ENCODE results near the gene TECR. TPM values are rescaled to one million over a fixed set of nuclear protein-coding genes. Genes with fewer than 3 reads are reported as not detected.

TECR gene
- total RNA-seq, 4 donors from 2014 or later = 4.6 to 68.2 (median 33.9) TPM

GRCh38 chr19:14614099-14614412, 84.7 kb downstream of the TECR start:
- no peak for DNase-seq
- Histone ChIP-seq H3K36me3 (no peaks in the 10 kb centered on the region), H3K27ac (no peak overlapping the region), H3K4me1 (no peaks in the 10 kb centered on the region), H3K4me3 (no peak overlapping the region), H3K9me3 (no peaks in the 10 kb centered on the region), H3K27me3 (no peaks in the 10 kb centered on the region)
- intact Hi-C loops (cut with DNase I; ENCODE audit: low total_unique reads) = no loop called here
- TF ChIP-seq CTCF (IDR thresholded peaks at IDR 0.05) (no peak), POLR2A (IDR thresholded peaks at IDR 0.05) (no peak)

MicroRNA genes within 50 kb of the gene (microRNA counts, 767-probe panel; counts per million panel counts)
- 0 counts per million in 2 donors for microRNA hsa-miR-639

Small RNAs within 50 kb of the gene (microRNA-seq; reads per million reads assigned to microRNA genes)
- gene MIR639 (ENCODE audit: borderline microRNAs expressed, borderline replicate concordance) = 4.4 reads per million

Small RNAs within 50 kb of the gene (small RNA-seq; reads per million reads assigned to genes)
- not detected for gene RN7SL842P
- not detected for gene SNRPGP15

Other genes with a start within 250 kb of the TECR start
- gene ADGRE5, start 148.2 kb upstream of the TECR start, total RNA-seq = 100 to 1,000 TPM in 1 of 4 donors, 10 to 100 TPM in 3; 32.1 to 217 (median 57.7) TPM
- gene DDX39A, start 110.3 kb upstream of the TECR start, total RNA-seq = 10 to 100 TPM; 41.3 to 91.2 (median 52.8) TPM
- gene PKN1, start 96.3 kb upstream of the TECR start, total RNA-seq = 100 to 1,000 TPM in 1 of 4 donors, 10 to 100 TPM in 3; 56.2 to 129 (median 82.4) TPM
- gene PTGER1, start 54.2 kb upstream of the TECR start, total RNA-seq = 1 to 10 TPM in 1 of 4 donors, under 1 TPM in 1, not detected in 2; 0.30 to 1.2 TPM
- 10 to 100 TPM; 14.1 to 70.0 (median 36.3) TPM for gene GIPC1, start 33.5 kb upstream of the TECR start, total RNA-seq
- 10 to 100 TPM; 10.2 to 66.9 (median 40.6) TPM for gene DNAJB1, start 11.2 kb upstream of the TECR start, total RNA-seq
- gene NDUFB7, start 42.5 kb downstream of the TECR start, total RNA-seq = 100 to 1,000 TPM; 119 to 543 (median 221) TPM
- under 1 TPM in 1 of 4 donors, not detected in 3; 0.55 TPM for gene CLEC17A, start 53.5 kb downstream of the TECR start, total RNA-seq
- under 1 TPM in 1 of 4 donors, not detected in 3; 0.14 TPM for gene ADGRE3, start 145.2 kb downstream of the TECR start, total RNA-seq
- gene ZNF333, start 160.5 kb downstream of the TECR start, total RNA-seq = 10 to 100 TPM; 18.8 to 61.8 (median 44.3) TPM
- gene ADGRE2, start 249.0 kb downstream of the TECR start, total RNA-seq = 1 to 10 TPM in 1 of 4 donors, under 1 TPM in 3; 0.26 to 2.2 (median 0.65) TPM

Data from uterus (tissue), 4 donors.